ENCODE data around the gene ASPSCR1.

DNA sequence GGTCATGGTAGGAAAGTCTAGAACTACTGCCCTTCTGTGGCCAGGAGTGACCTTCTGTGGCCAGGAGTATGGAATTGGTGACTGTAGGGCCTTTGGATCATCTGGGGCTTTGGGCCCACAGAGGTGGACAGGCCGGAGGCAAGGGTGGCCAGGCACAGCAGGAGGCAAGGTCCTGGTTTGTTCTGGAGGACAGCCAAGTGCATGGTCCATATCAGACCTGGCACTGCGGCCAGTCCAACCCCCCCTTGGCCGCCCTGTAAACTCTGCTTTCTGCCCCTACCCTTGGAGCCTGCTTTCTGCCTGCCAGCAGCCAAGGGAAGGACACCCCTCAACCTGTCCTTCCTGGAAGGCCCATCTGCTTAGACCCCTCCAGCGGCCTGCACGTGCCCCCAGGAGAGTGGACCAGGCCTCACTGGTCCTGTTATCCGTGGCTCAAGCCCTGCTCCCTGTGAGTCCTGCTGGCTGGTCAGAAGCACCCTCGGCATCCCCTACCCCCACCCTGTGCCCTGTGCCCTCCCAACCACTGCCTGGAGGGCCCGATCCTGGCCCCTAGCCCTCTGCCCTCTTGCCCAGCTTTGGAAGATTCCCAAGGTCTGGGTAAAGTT lies 62.4 kb downstream of the ASPSCR1 start:
- TF ChIP-seq, protein P1, sequence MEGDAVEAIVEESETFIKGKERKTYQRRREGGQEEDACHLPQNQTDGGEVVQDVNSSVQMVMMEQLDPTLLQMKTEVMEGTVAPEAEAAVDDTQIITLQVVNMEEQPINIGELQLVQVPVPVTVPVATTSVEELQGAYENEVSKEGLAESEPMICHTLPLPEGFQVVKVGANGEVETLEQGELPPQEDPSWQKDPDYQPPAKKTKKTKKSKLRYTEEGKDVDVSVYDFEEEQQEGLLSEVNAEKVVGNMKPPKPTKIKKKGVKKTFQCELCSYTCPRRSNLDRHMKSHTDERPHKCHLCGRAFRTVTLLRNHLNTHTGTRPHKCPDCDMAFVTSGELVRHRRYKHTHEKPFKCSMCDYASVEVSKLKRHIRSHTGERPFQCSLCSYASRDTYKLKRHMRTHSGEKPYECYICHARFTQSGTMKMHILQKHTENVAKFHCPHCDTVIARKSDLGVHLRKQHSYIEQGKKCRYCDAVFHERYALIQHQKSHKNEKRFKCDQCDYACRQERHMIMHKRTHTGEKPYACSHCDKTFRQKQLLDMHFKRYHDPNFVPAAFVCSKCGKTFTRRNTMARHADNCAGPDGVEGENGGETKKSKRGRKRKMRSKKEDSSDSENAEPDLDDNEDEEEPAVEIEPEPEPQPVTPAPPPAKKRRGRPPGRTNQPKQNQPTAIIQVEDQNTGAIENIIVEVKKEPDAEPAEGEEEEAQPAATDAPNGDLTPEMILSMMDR (conservative IDR thresholded peaks at IDR 0.05), result no peak
- TF ChIP-seq EZH2 (IDR thresholded peaks at IDR 0.05; ENCODE audit: low read depth), result no peak
